ENCODE data around the gene GIPC3.
A peak's percentile ranks its signal among the peaks of the same experiment; 100 is the strongest.

The GIPC3 gene

DNA sequence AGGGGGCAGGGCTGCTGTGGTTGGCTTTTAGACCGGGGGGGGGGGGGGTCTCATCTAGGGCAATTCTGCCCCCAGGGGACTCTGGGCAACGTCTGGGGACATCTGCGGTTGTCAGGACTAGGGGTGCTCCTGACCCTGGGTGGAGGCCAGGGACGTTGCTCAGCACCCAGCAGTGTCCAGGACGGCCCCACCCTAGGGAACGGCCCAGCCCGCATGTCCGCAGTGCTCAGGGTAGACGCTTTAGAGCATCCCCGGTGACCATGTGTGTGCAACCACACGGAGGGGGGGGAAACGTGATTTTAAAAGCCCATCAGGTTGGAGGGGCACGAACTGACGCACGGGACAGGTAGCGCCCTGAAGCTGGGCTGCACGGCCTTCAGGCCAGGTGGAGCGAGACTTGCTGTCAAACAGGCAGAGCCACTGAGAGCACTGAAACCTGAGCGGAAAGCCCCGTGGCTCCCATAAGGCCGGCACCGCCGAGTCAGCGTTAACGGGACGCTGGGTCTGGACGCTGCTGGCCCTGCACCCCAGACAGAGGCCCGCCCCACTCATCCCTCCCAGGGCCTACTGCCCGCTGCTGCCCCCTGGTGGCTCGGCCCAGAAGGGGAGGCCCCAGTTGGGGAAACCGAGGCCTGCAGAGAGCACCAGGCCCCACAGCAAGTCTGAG lies 33.0 kb downstream of the GIPC3 start:
- TF ChIP-seq RAD21 (IDR thresholded peaks at IDR 0.05; ENCODE audit: low read depth) (peak; percentile 64), CEBPB (IDR thresholded peaks at IDR 0.05) (no peak)

DNA sequence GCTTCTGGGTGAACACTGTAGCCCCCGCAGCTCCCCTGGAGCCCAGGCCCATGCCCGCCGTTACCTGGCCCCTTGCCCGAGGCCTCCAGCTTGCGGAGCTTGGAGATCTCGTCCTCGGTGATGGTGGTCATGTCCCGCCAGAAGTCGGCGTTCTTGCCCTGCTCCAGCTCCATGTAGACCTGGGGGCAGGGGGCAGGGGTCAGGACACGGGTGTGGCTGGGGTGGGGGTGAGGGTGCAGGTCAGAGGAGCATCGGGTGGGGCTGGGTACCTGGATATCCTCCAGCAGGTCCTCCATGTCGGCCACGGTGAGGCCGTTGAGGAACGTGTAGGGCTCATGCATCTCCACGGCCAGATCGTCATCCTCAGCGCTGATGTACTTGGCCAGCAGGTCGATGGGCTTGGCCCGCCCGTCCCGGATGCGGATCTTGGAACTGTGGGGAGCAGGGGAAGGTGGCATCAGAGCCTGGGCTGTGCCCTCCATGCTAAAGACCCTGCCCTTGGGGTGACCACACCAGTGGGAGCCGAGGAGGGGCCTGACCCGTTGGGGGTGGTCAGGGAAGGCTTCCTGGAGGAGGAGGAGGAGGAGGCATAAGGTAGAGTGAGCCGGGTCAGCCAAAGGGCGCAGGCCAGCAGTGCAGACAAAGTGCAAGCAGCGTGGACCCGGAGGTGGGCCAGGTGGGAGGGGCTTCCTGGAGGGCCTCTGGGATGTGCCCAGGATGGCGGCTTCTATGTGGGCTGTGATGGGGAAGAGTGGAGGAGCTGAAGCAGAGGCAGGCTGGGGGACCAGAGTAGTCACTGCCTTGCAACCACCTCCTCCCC lies 33.7 kb downstream of the GIPC3 start:
- TF ChIP-seq FOXM1 (IDR thresholded peaks at IDR 0.05; ENCODE audit: borderline replicate concordance, low read depth) (no peak), CEBPB (IDR thresholded peaks at IDR 0.05) (no peak), TCF12 (IDR thresholded peaks at IDR 0.05; ENCODE audit: low read depth) (no peak), ZBTB7A (IDR thresholded peaks at IDR 0.05; ENCODE audit: low read depth) (no peak), CREB1 (IDR thresholded peaks at IDR 0.05; ENCODE audit: low read depth) (no peak), NFIC (IDR thresholded peaks at IDR 0.05) (no peak), TAF1 (IDR thresholded peaks at IDR 0.05; ENCODE audit: low read depth) (no peak), TEAD4 (IDR thresholded peaks at IDR 0.05) (no peak), RAD21 (IDR thresholded peaks at IDR 0.05; ENCODE audit: low read depth) (no peak), YY1 (IDR thresholded peaks at IDR 0.05; ENCODE audit: low read depth) (no peak), EP300 (IDR thresholded peaks at IDR 0.05; ENCODE audit: borderline replicate concordance) (no peak), EGR1 (IDR thresholded peaks at IDR 0.05) (no peak)
- TF ChIP-seq, protein P1, sequence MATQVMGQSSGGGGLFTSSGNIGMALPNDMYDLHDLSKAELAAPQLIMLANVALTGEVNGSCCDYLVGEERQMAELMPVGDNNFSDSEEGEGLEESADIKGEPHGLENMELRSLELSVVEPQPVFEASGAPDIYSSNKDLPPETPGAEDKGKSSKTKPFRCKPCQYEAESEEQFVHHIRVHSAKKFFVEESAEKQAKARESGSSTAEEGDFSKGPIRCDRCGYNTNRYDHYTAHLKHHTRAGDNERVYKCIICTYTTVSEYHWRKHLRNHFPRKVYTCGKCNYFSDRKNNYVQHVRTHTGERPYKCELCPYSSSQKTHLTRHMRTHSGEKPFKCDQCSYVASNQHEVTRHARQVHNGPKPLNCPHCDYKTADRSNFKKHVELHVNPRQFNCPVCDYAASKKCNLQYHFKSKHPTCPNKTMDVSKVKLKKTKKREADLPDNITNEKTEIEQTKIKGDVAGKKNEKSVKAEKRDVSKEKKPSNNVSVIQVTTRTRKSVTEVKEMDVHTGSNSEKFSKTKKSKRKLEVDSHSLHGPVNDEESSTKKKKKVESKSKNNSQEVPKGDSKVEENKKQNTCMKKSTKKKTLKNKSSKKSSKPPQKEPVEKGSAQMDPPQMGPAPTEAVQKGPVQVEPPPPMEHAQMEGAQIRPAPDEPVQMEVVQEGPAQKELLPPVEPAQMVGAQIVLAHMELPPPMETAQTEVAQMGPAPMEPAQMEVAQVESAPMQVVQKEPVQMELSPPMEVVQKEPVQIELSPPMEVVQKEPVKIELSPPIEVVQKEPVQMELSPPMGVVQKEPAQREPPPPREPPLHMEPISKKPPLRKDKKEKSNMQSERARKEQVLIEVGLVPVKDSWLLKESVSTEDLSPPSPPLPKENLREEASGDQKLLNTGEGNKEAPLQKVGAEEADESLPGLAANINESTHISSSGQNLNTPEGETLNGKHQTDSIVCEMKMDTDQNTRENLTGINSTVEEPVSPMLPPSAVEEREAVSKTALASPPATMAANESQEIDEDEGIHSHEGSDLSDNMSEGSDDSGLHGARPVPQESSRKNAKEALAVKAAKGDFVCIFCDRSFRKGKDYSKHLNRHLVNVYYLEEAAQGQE (IDR thresholded peaks at IDR 0.05; ENCODE audit: low read depth), result no peak
- TF ChIP-seq, protein P2, sequence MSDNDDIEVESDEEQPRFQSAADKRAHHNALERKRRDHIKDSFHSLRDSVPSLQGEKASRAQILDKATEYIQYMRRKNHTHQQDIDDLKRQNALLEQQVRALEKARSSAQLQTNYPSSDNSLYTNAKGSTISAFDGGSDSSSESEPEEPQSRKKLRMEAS (IDR thresholded peaks at IDR 0.05), result no peak
- TF ChIP-seq, protein P3, sequence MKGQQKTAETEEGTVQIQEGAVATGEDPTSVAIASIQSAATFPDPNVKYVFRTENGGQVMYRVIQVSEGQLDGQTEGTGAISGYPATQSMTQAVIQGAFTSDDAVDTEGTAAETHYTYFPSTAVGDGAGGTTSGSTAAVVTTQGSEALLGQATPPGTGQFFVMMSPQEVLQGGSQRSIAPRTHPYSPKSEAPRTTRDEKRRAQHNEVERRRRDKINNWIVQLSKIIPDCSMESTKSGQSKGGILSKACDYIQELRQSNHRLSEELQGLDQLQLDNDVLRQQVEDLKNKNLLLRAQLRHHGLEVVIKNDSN (IDR thresholded peaks at IDR 0.05), result no peak

DNA sequence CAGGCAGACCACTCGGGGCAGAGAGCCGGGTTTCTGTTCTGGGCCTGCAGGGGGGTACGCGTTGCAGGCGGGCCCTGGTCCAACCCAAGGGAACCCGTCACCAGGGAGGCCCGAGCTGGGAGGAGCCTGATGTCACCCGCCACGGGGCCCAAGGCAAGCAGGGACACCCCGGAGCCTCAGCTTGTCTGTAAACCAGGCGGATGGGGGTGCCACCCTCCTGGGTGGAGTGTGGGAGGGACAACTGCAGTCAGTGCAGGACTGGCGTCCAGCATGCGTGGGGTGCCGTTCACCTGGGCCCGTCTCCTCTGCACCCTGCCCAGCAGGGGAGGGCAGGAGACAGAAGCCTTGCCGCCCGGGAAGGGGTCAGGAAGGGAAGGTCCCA lies 34.3 kb downstream of the GIPC3 start:
- TF ChIP-seq, protein P3 (IDR thresholded peaks at IDR 0.05), result no peak
- TF ChIP-seq EP300 (IDR thresholded peaks at IDR 0.05; ENCODE audit: borderline replicate concordance) (no peak), TCF12 (IDR thresholded peaks at IDR 0.05; ENCODE audit: low read depth) (no peak), CREB1 (IDR thresholded peaks at IDR 0.05; ENCODE audit: low read depth) (no peak)
- TF ChIP-seq, protein P1 (IDR thresholded peaks at IDR 0.05; ENCODE audit: low read depth), result no peak

DNA sequence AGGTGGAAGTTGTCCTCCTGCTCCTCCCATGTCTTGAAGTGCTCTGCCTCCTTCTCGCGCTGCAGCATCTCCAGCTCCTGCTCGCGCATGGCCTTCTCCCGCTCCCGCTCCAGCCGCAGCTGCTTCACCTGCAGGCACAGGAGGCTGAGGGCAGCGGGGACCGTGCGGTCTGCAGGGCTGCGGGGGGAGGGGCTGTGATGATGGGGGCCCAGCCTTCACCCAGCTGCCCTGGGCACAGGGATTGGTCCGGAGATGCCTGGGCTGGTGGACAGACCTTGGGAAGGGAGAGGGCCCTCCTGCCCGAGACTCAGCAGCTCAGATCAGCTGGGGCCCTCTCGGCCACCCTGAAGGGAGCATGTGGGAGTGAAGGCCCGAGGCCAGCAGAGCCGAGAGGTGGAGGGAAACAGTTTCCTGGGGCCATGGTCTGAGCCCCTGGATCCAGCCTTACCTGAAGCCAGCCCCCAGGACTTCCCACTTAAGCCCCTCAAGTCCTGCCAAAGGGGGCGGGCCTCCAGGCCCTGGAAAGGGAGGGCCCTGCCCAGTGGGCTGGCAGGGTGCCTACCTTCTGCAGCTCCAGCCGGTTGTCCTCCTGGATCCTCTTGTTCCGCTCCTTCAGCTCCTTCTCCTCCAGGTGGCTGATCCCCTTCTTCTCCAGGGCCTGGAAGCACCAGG lies 35.0 kb downstream of the GIPC3 start:
- TF ChIP-seq, protein P1 (IDR thresholded peaks at IDR 0.05; ENCODE audit: low read depth), result no peak
- TF ChIP-seq EGR1 (IDR thresholded peaks at IDR 0.05) (no peak), EP300 (IDR thresholded peaks at IDR 0.05; ENCODE audit: borderline replicate concordance) (no peak), ZBTB7A (IDR thresholded peaks at IDR 0.05; ENCODE audit: low read depth) (no peak), FOXM1 (IDR thresholded peaks at IDR 0.05; ENCODE audit: borderline replicate concordance, low read depth) (no peak), CREB1 (IDR thresholded peaks at IDR 0.05; ENCODE audit: low read depth) (no peak), TEAD4 (IDR thresholded peaks at IDR 0.05) (no peak), NFIC (IDR thresholded peaks at IDR 0.05) (no peak), YY1 (IDR thresholded peaks at IDR 0.05; ENCODE audit: low read depth) (no peak), TCF12 (IDR thresholded peaks at IDR 0.05; ENCODE audit: low read depth) (no peak), CEBPB (IDR thresholded peaks at IDR 0.05) (no peak)
- TF ChIP-seq, protein P2 (IDR thresholded peaks at IDR 0.05), result no peak

Data from Ishikawa (cell line).